Measurements from ENCODE around the gene TRIM38.
"Not testable (repeated sequence)": the region's sequence is repeated elsewhere in the genome, so short reads cannot be mapped to it uniquely, and the experiment has no call there.

The TRIM38 gene, protein sequence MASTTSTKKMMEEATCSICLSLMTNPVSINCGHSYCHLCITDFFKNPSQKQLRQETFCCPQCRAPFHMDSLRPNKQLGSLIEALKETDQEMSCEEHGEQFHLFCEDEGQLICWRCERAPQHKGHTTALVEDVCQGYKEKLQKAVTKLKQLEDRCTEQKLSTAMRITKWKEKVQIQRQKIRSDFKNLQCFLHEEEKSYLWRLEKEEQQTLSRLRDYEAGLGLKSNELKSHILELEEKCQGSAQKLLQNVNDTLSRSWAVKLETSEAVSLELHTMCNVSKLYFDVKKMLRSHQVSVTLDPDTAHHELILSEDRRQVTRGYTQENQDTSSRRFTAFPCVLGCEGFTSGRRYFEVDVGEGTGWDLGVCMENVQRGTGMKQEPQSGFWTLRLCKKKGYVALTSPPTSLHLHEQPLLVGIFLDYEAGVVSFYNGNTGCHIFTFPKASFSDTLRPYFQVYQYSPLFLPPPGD

DNA sequence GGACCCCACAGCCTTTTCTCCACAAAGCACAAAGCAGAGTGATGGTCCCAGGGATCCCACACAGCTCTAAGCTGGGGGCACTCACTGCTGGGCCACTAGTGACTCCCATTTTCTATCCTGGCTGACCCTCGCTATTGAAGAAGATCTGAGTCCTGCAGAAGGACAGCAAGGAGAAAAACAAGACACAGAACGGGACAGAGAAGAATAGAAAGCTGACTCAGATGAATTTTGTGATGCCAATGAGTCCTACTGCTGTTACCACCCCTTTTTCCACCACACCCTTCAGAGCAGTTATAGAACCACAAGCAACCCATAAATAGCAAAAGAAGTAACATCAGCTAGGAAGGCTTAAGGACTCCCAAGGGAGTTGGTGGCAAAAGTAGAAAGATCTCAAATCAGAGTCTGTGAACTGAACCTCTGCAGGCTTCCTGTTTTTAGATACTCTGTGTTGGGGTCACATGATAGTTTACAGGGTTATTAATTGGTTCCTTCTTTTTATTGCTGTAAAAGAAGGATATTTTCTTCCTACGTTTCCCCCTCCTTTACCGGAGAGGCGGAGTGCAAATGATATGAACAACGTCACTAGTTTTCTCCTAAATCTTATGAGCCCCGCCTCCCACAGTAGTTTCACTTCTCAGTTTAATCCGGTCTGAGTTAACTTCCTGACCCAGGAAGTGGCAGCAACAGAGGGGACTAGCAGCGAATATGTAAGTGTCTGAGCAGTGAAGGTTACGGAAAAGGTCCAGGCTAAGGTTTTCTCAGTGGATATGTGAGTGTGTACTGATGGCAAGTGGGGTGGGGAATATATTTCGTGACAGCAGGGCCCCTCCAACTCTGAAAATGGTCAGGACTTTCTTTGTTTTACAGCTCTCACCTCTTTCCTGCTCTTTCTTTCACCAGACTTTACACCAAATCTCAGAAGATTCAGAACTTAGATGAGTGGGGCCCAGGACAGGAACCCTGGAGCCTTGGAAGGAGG, at the start of gene TRIM38:
TRIM38 (plus strand) TSS at position 654 of the 979 bp plus-strand sequence. CDS start 3,721 bp downstream, outside the sequence.
- DNase-seq (ENCODE audit: low read depth): peak; percentile 54

DNA sequence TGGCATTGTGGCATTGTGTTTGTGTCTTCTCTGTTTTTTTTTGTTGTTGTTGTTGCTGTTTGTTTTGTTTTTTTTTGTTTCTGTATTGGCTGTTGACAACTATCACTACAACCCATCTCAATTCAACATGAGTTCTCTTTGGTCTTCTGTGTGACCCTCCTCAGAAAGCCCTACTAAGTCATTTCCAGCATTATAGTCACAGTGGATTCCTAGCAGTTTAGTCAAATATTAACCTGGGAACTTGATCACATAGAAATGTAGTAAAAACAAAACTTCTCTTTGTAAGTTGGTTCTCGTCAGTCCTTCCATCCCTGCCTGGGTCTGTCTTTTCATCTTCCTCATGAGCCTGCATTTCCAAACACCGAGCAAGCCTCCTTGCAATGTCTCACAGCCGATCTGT, 48.9 kb upstream of the TRIM38 start:
- no peak for DNase-seq (ENCODE audit: low read depth)

DNA sequence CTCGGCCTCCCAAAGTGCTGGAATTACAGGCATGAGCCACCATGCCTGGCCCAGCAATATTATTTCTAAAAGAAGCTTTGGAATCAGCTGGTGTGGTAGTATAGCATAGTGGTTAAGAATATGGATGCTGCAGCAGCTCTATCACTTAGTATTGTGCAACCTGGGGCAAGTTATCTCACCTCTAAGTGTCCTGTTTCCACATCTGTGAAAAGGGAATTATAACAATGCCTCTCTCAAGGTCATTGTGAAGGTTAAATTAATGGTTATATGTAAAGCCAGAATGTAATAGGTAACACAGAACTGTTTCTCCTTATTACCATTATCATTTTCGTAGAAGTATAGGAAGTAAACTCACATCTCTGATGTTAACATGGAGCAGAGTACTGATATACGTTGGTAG, 46.3 kb upstream of the TRIM38 start:
- DNase-seq (ENCODE audit: low read depth): no peak

DNA sequence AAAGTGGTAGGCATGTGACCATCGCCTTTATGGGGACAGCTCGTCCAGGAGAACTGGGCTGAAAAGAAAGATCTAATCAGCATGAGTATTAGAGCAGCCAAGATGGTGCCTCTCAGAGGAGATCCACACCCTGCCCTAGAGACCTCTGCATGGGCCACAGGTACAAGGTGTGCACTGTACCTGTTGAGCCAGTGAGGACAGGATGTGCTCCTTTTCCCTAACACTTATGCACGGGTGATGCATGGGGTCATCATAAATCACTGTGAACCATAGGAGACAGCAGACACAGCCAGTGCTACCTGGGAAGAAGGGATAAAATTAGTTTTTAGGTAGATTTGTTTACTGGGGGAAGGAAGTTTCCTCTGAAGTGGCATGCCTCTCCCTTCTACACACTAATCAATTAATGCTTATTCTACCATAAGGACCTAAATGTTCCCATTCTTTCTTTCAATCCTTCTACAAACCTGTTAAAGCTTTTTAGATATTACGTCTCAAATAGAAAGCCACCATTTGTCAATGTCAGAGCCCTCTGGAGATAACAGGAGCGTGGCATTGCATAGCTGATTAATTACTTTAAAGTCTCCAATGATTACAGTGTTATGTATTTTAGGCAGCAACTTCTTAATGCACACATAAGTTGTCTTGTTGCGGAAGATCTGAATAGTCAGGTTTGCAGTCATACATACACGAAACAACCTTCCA, 45.7 kb upstream of the TRIM38 start:
- DNase-seq (ENCODE audit: low read depth): no peak

DNA sequence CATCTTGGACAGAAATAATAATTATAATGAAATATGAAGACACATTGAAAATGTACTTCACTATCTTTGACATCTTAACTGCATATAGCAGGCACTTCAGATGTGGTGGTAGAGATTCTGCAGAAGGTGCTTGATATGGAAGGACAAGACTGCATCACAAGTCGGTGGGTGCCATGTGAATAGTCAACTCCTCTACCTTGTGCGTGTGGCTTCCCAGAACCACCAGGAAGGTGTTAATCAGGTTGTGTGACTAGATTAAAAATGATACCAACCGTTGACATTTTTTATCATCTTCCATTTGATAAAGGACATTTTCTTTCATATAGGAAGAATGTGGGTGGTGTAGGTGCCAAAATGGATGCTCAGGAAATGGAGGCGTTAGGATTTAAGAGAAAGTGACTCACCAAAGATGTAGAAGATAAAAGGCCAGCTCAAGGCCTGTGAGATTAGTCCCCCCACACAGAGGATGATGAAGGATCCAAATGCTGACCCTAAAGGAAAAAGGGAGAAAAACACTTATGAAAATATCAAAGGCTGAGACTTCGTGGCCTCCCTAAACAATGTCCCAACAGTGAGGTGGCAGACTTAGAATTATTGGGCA, 44.4 kb upstream of the TRIM38 start:
- no peak for DNase-seq (ENCODE audit: low read depth)

DNA sequence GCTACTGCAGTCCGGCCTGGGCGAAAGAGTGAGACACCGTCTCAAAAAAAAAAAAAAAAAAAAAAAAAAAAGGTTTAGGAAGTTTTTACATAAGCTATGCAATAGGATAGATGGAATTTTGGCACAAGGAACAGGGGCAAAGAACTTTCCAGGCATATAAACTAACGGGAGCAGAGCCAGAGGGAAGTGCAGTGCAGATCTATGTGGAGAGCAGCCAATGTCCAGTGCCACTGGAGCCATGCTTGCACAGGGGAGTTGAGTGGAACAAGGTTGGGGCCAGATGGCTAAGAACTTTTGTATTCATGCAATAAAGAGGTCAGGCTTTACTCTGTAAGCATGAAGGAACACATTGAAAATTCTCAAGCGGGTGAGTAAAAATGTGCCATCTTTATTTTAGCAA, 42.9 kb upstream of the TRIM38 start:
- no peak for DNase-seq (ENCODE audit: low read depth)

DNA sequence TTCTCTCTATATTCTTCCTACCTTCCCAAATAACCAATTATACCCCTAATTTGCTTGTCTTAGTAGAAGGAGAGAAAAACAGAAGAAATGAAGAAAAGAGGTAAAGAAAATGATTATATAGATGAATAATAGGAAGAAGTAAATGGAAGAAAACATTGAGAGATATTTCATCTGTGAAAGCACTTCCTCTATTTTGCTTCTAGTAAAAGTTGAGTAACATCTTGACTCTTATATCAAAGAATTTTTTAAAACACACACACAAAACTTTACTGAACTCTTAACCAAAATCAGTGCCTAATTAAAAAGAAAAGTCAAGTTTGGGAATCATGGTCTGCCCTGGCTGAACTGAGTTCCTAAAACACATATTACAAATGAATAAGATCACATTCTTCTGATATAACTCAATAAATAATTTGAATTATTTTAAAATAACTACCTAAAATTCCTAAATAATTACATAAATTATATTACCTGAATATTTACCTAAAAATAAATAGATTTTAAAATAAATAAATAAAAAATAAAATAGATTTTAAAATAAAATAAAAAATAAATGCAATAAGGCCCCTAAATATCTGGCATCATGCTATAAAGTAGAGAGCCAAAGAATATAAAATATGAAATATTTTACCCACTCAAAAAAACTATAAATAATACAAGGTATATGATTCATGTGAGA, 40.9 kb upstream of the TRIM38 start:
- no peak for DNase-seq (ENCODE audit: low read depth)

DNA sequence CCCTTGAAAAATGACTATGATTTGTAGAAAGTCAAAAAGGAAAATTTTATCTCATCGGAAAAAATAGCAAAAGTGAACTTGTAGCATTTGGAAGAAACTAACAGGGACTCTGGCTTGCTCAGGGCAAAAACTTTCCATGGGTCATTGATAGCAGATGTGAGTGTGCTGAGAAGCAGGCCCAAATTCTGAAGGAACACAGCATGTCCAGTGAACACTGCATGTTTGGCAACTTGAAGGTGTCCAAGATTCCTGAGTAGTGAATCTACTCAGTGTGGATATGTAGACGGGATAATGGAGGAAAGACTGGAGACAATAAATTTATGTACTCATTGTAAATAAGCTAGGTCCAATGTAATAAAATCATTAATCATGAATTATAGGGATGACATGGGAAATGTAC, 40.3 kb upstream of the TRIM38 start:
- DNase-seq (ENCODE audit: low read depth): no peak

DNA sequence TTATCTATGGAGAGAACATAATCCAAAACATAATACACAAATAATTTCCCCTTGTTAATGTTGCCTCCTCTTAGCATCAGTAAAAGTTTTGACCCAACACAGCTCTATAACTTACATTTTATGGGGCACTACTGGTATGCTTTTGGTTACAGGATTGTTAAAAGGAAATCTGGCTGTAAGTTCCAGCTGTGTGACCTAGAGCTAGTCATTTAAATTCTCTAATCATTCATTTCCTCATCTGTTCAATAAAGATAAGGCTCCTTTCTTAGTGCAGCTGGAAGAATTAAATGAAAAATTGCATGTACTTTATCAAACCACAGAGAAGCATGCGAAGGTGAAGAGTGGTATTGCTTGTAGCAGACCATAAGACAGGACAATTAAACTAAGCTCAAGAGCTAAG, 36.7 kb upstream of the TRIM38 start:
- no peak for DNase-seq (ENCODE audit: low read depth)

DNA sequence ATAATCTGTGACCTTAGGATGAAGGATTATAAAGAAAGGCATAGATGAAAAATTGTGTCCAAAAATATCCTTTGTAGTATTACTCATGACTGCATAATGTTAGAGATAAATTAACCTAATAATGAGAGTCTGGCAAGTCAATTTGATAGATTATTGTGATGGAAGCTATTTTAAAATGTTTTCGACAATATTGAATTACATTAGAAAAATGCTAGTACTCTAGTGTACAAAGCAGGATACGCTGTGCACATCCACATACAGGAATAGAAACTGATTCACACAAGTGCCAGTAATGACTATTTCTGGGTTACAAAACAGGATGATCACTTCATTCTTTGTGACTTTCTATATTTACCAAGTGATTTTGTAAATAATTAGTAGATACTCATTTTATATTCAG, 35.4 kb upstream of the TRIM38 start:
- DNase-seq (ENCODE audit: low read depth): no peak

DNA sequence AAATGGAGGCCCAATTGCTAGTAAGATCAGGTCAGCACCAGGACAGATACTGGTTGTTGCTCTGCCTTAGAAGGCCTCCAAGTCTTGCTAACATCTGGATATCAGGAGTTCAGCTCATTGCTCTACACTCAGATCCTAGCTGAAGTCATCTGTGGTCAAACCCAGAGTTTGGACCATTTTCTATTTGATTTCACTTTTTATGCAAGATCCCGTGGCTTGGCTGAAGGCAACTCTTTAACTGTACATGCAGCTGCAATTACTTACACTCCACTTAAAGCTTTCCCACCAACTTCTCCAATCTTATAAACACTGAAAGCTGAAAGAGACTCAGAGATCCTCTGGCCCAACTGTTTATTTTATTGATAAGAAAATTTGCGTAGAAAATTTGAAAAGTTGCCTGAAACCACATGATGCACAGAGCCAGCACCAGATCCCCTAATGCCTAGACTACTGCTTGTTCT, 34.8 kb upstream of the TRIM38 start:
- no peak for DNase-seq (ENCODE audit: low read depth)

DNA sequence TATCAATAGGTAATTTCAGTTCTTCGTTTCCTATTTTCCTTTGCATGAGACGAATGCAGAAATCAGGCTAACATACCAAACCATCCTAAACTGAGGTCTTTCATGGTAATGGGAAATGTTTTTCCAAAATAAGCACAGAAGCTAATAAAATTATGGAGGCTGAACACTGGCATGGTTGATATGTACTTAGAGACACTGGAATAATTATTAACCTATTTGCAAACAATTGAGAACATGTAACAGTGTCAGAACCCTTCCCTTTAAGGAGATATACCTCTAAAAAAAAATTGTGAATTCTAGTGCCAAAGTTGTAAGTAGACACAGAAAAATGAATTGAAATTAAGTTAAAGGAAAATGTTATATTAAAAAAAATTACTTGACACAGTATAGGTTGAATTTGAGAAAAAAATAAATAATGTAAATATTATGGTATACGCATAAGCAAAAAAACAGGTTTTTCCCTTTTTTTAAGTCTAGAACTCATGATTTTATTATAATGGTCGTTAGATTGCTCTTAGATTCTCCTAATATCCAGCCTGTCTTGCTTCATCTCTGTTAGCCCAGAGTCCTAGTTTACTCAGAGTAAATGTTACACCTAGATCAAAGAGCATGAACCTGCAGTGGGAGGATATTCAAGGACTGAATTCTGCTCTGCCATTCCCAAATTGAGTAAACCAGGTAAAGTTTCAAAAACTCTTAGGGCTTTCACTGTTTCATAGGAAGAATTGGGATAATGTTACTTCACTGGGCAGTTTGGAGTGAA, 33.9 kb upstream of the TRIM38 start:
- no peak for DNase-seq (ENCODE audit: low read depth)

DNA sequence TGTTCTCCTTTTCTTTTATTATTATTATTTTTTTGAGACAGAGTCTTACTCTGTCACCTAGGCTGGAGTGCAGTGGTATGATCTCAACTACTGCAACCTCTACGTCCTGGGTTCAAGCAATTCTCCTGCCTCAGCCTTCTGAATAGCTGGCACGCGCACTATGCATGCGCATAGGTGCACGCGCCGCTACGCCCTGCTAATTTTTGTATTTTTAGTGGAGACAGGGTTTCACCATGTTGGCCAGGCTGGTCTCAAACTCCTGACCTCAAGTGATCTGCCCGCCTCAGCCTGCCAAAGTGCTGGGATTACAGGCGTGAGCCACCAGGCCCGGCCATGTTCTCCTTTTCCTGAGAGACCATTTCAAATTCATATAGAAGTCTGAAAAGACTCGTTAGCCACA, 32.8 kb upstream of the TRIM38 start:
- DNase-seq (ENCODE audit: low read depth): not testable (repeated sequence)

DNA sequence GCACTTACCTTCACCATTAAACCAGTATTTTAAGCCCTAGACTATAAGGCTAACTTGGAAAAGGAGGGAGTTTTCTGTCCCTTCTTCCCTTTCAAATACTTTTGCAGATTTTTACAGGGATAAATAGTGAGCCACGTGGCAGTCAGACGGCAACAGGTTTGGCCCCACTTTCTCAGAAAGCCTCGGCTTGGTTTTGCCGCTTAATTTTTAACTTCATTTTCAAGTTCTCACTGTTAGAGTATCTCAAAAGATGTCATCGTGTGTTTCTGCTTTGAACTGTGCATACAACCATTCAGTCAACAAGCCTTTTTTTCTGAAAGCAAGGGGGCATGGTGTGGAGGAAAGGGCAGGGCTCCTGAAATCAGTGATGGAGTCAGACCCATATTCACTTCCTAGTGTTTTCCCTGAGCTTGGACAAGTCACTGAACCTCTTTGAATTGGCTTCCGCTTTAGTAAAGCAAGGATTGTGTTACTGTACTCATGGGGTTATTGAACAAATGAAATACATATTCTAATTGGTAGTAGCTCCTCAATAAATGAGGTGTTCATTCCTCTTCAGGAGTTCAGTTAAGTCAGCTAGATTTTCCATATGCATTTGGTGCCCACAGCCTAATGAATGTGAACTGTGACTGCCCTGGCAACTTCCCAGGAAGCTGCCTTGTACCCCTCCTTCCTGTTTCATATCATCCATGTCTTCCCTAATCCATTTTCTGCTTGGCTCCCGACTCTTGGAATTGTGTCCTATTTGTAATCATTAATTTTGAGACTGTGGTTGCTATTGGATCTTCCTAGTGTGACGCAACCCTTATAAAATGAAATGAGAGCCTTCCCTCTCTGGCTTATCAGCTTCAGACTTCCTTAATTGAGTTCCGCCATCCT, 31.8 kb upstream of the TRIM38 start, which contains the start of gene SLC17A2:
SLC17A2 (minus strand) TSS at position 160 of the 879 bp plus-strand sequence. CDS start 4,895 bp downstream, outside the sequence.
- DNase-seq (ENCODE audit: low read depth): no peak

DNA sequence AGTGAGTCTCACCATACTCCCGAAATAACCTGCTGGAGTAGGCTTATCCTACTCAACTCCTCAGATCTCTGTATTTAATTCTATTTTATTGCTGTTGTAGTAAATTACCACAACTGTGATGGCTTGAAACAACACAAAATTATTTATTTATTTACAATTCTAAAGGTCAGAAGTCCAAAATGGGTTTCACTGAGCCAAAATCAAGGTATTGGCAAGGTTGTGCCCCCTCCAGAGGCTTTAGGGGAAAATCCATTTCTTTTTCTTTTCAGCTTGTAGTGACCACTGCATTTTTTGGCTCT, 31.2 kb upstream of the TRIM38 start:
- no peak for DNase-seq (ENCODE audit: low read depth)

DNA sequence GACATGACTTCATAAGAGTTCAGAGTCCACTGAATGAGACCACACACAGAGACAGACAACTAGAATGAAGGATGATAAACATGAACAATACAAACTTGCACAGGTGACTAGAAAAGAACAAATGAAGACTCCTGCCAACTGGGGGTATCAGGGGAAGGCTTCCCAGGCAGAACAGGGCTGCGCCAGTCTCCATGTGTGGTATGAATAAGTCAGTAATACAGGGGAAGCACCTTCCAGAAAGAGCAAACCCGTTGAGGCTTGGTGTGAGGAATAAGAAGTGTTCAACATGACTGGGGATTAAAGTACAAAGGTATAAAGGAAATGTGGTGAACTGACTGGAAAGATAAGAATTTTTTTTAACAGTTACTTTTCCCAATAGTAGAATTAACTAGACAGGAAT, 28.4 kb upstream of the TRIM38 start:
- no peak for DNase-seq (ENCODE audit: low read depth)

DNA sequence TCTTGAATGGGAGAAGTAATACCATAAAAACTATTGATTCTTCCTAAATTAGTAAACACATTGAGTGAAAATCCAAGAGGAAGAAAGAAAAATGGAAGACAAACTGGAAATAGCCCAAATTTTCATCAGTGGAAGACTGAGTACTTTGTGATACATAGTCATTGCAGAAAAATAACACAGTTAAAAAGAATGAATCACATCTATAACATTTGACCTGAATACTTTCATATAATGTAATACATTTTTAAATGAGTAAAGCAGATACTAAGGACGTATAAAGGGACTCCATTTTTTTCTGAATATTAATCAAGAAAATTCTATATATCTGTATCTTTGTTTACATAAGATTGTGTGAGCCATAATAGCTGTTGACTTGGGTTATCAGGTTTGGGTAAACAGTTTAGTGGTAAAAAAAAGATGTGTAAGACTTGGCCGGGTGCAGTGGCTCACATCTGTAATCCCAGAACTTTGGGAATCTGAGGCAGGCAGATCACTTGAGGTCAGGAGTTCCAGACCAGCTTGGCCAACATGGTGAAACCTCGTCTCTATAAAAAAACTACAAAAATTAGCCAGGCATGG, 27.8 kb upstream of the TRIM38 start:
- DNase-seq (ENCODE audit: low read depth): no peak

DNA sequence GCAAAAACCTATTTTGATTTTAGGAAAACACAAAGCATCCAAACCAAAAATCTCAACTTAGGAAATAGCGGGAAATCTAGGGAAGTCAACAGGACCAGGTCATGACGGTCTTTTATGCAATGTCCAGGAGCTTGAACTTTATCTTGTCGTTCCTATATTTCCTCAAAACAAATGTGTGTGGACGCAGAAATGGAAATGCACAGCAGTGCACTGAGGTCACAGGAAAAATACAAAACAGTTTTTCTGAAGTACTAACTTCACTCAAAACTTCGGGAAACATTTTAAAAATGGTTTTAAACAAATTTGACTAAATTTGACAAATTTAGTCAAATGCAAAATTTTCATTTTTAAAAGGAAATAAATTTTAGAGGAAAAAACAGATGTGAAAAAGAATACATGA, 26.6 kb upstream of the TRIM38 start:
- DNase-seq (ENCODE audit: low read depth): no peak

DNA sequence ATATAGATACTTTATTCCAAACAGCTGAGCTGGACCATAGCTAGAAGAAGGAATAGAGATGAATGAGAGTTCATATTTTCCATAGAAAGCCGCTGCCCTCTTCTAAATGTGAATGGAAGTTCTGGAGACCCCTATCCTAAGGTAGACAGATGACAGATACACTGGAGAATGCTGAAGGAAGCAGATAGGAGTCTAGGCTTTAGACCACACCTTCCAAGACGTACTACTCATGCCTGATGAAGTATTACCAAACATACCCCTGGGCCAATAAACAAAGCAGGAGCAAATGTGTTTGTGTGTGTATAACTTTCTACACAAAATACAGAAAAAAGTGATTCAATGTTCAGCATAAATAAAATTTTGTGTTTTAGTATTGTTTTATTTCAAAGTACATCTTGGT, 23.0 kb upstream of the TRIM38 start:
- DNase-seq (ENCODE audit: low read depth): no peak
